ENCODE data around the gene WWOX. TPM values are rescaled to one million over a fixed set of nuclear protein-coding genes. Genes with fewer than 3 reads are reported as not detected.

WWOX gene
- total RNA-seq, 1 donor from 2014 or later: 34.9 TPM

DNA sequence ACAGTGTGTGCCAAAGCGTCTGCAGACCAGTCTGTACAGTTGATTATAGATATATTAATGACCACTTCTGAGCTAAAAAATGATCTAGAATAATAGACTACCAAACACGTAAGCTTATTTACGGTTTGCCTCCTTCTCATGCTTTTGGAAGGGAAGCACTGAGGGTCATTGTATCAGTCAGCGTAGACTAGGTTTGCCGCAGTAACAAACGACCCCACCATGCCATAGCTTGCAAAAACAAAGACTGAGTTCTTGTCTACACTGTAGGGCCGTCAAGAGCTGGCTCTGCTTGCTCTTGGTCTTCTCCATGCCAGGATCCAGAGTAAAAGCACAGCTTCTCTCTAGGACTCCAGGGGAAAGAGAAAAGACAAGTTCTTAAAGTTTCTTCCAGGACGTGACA is 820.4 kb downstream of the WWOX start:
- no peak for DNase-seq (ENCODE audit: low read depth)
- H3K4me3 ChIP-seq (ENCODE audit: low read depth, low read length): no peak overlapping the region
- no peak for TF ChIP-seq CTCF (IDR thresholded peaks at IDR 0.05; ENCODE audit: insufficient read depth, low read length, poor library complexity, severe bottlenecking)
- H3K27me3 ChIP-seq (ENCODE audit: control insufficient read depth, insufficient read depth, low read length): no peaks in the 10 kb centered on the region
- H3K36me3 ChIP-seq (ENCODE audit: control insufficient read depth, insufficient read depth, low read length): no peaks in the 10 kb centered on the region

- TF ChIP-seq CTCF (IDR thresholded peaks at IDR 0.05; ENCODE audit: insufficient read depth, low read length, poor library complexity, severe bottlenecking): no peak
- no peak for DNase-seq (ENCODE audit: low read depth)
- no peak overlapping the region for H3K4me3 ChIP-seq (ENCODE audit: low read depth, low read length)
Measured at GRCh38 chr16:78920621-78921020, 821.2 kb downstream of the WWOX start.

DNA sequence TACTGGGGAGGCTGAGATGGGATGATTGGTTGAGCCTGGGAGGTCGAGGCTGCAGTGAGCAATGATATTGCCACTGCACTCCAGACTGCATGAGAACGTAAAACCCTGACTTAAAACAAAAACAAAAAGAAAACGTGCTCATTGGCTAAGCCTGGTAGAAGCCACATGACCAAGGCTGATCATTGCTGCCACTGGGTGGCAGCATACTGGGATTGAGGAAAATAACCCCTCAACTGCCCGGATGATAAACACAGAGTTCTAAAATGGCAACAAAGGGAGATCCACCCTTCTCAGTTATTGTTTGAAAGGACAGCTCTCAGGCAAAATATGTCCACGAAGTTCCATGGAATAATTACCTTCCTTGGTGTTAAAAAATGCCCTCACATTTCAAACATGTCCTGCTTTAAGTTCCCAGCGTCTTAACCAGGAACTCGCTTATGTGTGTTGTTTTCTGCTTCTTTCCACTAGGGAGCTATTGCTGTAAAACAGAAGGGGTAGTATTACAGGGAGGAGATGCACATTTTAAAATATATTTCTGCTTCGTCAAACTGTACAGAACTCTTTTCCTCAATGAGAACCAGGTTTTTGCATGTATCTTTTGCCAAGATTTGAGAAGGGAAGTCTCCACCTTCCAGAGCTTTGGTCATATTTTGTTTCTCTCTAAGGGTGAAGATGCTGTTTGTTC is 825.8 kb downstream of the WWOX start:
- DNase-seq (ENCODE audit: low read depth): no peak
- no peaks in the 10 kb centered on the region for H3K36me3 ChIP-seq (ENCODE audit: control insufficient read depth, insufficient read depth, low read length)
- H3K27me3 ChIP-seq (ENCODE audit: control insufficient read depth, insufficient read depth, low read length): no peaks in the 10 kb centered on the region
- no peak for TF ChIP-seq CTCF (IDR thresholded peaks at IDR 0.05; ENCODE audit: insufficient read depth, low read length, poor library complexity, severe bottlenecking)
- H3K4me3 ChIP-seq (ENCODE audit: low read depth, low read length): no peak overlapping the region

More at GRCh38 chr16:78920621-78921020, 821.2 kb downstream of the WWOX start:
- Histone ChIP-seq H3K36me3 (ENCODE audit: control insufficient read depth, insufficient read depth, low read length) (no peaks in the 10 kb centered on the region), H3K27me3 (ENCODE audit: control insufficient read depth, insufficient read depth, low read length) (no peaks in the 10 kb centered on the region)

DNA sequence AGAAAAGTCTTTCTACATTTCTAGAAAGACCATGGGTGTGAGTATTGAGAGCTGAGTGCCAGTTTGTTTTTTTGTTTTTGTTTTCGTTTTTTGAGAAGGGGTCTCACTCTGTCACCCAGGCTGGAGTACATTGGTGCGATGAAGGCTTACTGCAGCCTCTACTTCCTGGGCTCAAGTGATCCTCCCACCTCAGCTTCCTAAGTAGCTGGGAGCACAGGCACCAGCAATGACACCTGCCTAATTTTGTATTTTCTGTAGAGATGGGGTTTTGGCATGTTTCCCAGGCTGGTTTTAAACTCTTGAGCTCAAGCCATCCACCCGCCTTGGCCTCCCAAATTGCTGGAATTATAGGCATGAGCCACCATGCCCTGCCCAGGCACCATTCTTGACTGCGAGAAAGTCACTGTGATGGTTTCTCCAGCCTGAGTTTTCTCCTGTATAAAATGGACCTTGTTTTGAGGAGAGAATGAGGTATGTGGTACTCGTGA is 827.3 kb downstream of the WWOX start:
- Histone ChIP-seq H3K27me3 (ENCODE audit: control insufficient read depth, insufficient read depth, low read length) (no peaks in the 10 kb centered on the region), H3K4me3 (ENCODE audit: low read depth, low read length) (no peak overlapping the region), H3K36me3 (ENCODE audit: control insufficient read depth, insufficient read depth, low read length) (no peaks in the 10 kb centered on the region)
- DNase-seq (ENCODE audit: low read depth): no peak
- no peak for TF ChIP-seq CTCF (IDR thresholded peaks at IDR 0.05; ENCODE audit: insufficient read depth, low read length, poor library complexity, severe bottlenecking)

- DNase-seq (ENCODE audit: low read depth): no peak
- H3K27me3 ChIP-seq (ENCODE audit: control insufficient read depth, insufficient read depth, low read length): no peaks in the 10 kb centered on the region
- TF ChIP-seq CTCF (IDR thresholded peaks at IDR 0.05; ENCODE audit: insufficient read depth, low read length, poor library complexity, severe bottlenecking): no peak
- no peaks in the 10 kb centered on the region for H3K36me3 ChIP-seq (ENCODE audit: control insufficient read depth, insufficient read depth, low read length)
- no peak overlapping the region for H3K4me3 ChIP-seq (ENCODE audit: low read depth, low read length)
Measured at GRCh38 chr16:78927766-78928165, 828.3 kb downstream of the WWOX start.

GRCh38 chr16:78929841-78930240 is 830.4 kb downstream of the WWOX start:
- no peaks in the 10 kb centered on the region for H3K36me3 ChIP-seq (ENCODE audit: control insufficient read depth, insufficient read depth, low read length)
- no peak for DNase-seq (ENCODE audit: low read depth)
- H3K4me3 ChIP-seq (ENCODE audit: low read depth, low read length): no peak overlapping the region
- H3K27me3 ChIP-seq (ENCODE audit: control insufficient read depth, insufficient read depth, low read length): no peaks in the 10 kb centered on the region
- no peak for TF ChIP-seq CTCF (IDR thresholded peaks at IDR 0.05; ENCODE audit: insufficient read depth, low read length, poor library complexity, severe bottlenecking)

Measured in kidney epithelial cell (primary cell).